DMS153 treated with DMSO at 0.1 percent for 48 hours (cell line): ENCODE data around the gene TSPAN9.

ENCODE experiments used
- DNase-seq: peaks from one replicate; lab custom pipeline; 2025; ENCODE audit not compliant: unreplicated experiment; lab: John Stamatoyannopoulos, UW

The TSPAN9 gene

GRCh38 chr12:3138941-3139511 is 61.8 kb downstream of the TSPAN9 start:
- DNase-seq, result no peak

GRCh38 chr12:3139760-3140159 is 62.6 kb downstream of the TSPAN9 start:
- DNase-seq, result no peak

GRCh38 chr12:3140284-3140683 is 63.1 kb downstream of the TSPAN9 start:
- no peak for DNase-seq

GRCh38 chr12:3141339-3142321 is 64.5 kb downstream of the TSPAN9 start:
- DNase-seq, result no peak

- no peak for DNase-seq
These were observed 65.2 kb downstream of the TSPAN9 start for GRCh38 chr12:3142386-3142785.

- DNase-seq, result no peak
These were observed 67.3 kb downstream of the TSPAN9 start for GRCh38 chr12:3144495-3144894.

GRCh38 chr12:3145033-3145432 is 67.9 kb downstream of the TSPAN9 start:
- no peak for DNase-seq

GRCh38 chr12:3145546-3146310 is 68.5 kb downstream of the TSPAN9 start:
- DNase-seq, result no peak

- DNase-seq, result no peak
These were observed 70.1 kb downstream of the TSPAN9 start for GRCh38 chr12:3147260-3147659.

- no peak for DNase-seq
These were observed 71.3 kb downstream of the TSPAN9 start for GRCh38 chr12:3148366-3149000.

- no peak for DNase-seq
These were observed 72.5 kb downstream of the TSPAN9 start for GRCh38 chr12:3149515-3150307.

GRCh38 chr12:3150308-3150670 is 73.1 kb downstream of the TSPAN9 start:
- no peak for DNase-seq

- peak; percentile 88 for DNase-seq
These were observed 74.0 kb downstream of the TSPAN9 start for GRCh38 chr12:3150931-3151835.

GRCh38 chr12:3152011-3152511 is 74.9 kb downstream of the TSPAN9 start:
- no peak for DNase-seq

GRCh38 chr12:3152892-3153291 is 75.7 kb downstream of the TSPAN9 start:
- DNase-seq, result no peak

GRCh38 chr12:3154006-3154405 is 76.8 kb downstream of the TSPAN9 start:
- no peak for DNase-seq

- DNase-seq, result no peak
These were observed 78.7 kb downstream of the TSPAN9 start for GRCh38 chr12:3155702-3156370.

GRCh38 chr12:3157581-3158323 is 80.6 kb downstream of the TSPAN9 start:
- DNase-seq, result no peak
